ENCODE results near the gene ADK.
A peak's percentile ranks its signal among the peaks of the same experiment; 100 is the strongest.
"Not testable (repeated sequence)": the region's sequence is repeated elsewhere in the genome, so short reads cannot be mapped to it uniquely, and the experiment has no call there.

Gene ADK

GRCh38 chr10:74118804-74119203 is 32.2 kb upstream of the ADK start:
- Histone ChIP-seq H3K36me3 (ENCODE audit: control insufficient read depth, insufficient read depth, low read length) (peaks cover 97% of the 10 kb centered on the region), H3K4me1 (ENCODE audit: control insufficient read depth, insufficient read depth, low read length) (no peaks in the 10 kb centered on the region), H3K9me3 (ENCODE audit: control insufficient read depth, insufficient read depth, low read length) (no peaks in the 10 kb centered on the region), H3K27ac (ENCODE audit: low read depth, low read length) (no peak overlapping the region), H3K27me3 (ENCODE audit: control insufficient read depth, insufficient read depth, low read length) (no peaks in the 10 kb centered on the region), H3K4me3 (ENCODE audit: low read depth, low read length) (no peak overlapping the region), H3K9ac (ENCODE audit: low read depth, low read length) (no peak overlapping the region)

- peaks cover 94% of the 10 kb centered on the region for H3K36me3 ChIP-seq (ENCODE audit: control insufficient read depth, insufficient read depth, low read length)
- no peaks in the 10 kb centered on the region for H3K4me1 ChIP-seq (ENCODE audit: control insufficient read depth, insufficient read depth, low read length)
- no peak overlapping the region for H3K4me3 ChIP-seq (ENCODE audit: low read depth, low read length)
- H3K27ac ChIP-seq (ENCODE audit: low read depth, low read length): no peak overlapping the region
- no peaks in the 10 kb centered on the region for H3K9me3 ChIP-seq (ENCODE audit: control insufficient read depth, insufficient read depth, low read length)
- H3K27me3 ChIP-seq (ENCODE audit: control insufficient read depth, insufficient read depth, low read length): no peaks in the 10 kb centered on the region
- no peak overlapping the region for H3K9ac ChIP-seq (ENCODE audit: low read depth, low read length)
Measured at GRCh38 chr10:74120911-74121310, 30.1 kb upstream of the ADK start.

- Histone ChIP-seq H3K27ac (ENCODE audit: low read depth, low read length) (no peak overlapping the region), H3K36me3 (ENCODE audit: control insufficient read depth, insufficient read depth, low read length) (peaks cover 94% of the 10 kb centered on the region), H3K4me1 (ENCODE audit: control insufficient read depth, insufficient read depth, low read length) (no peaks in the 10 kb centered on the region), H3K9me3 (ENCODE audit: control insufficient read depth, insufficient read depth, low read length) (no peaks in the 10 kb centered on the region), H3K27me3 (ENCODE audit: control insufficient read depth, insufficient read depth, low read length) (no peaks in the 10 kb centered on the region), H3K9ac (ENCODE audit: low read depth, low read length) (no peak overlapping the region), H3K4me3 (ENCODE audit: low read depth, low read length) (no peak overlapping the region)
Measured at GRCh38 chr10:74121368-74121767, 29.7 kb upstream of the ADK start.

DNA sequence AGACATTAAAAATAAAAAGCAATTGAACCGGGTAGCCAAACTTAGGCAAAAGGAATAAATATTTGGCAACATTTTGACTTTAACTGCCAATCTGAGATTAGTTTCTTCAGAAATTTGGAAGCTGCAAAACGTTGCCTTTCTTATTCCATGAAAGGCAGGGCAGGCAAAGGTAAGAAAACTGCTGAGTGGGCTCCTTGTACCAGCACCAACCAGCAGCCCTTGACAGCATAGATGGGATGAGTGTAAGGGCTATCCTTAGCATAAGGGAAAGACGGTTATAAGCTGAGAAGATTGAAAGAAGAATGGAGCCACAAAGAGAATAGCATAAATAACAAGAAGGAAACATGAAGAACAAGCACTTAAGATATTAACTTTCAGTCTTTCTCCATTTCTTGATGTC is 29.0 kb upstream of the ADK start:
- Histone ChIP-seq H3K4me3 (ENCODE audit: low read depth, low read length) (no peak overlapping the region), H3K9me3 (ENCODE audit: control insufficient read depth, insufficient read depth, low read length) (no peaks in the 10 kb centered on the region), H3K4me1 (ENCODE audit: control insufficient read depth, insufficient read depth, low read length) (no peaks in the 10 kb centered on the region), H3K27ac (ENCODE audit: low read depth, low read length) (peak overlapping the region; percentile 11), H3K9ac (ENCODE audit: low read depth, low read length) (no peak overlapping the region), H3K36me3 (ENCODE audit: control insufficient read depth, insufficient read depth, low read length) (peaks cover 92% of the 10 kb centered on the region), H3K27me3 (ENCODE audit: control insufficient read depth, insufficient read depth, low read length) (no peaks in the 10 kb centered on the region)

DNA sequence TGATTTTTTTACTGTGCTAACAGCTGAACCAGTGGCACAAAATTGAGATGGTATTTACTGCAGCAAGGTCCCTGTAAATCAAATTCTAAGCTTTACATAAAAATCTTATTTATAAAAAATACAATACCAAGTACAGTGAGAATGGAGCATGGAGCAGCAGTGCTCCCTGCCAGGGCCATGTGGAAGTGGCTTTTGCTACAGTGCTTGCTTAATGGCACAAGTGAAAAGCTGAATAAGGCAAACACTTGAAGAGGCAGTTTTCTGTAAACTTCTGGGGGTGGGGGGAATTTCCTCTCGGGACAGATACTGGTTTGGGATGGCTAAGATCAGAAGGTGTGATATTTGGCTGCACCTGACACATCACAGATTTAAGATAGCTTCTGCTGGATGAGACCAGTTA is 27.9 kb upstream of the ADK start:
- Histone ChIP-seq H3K4me1 (ENCODE audit: control insufficient read depth, insufficient read depth, low read length) (no peaks in the 10 kb centered on the region), H3K4me3 (ENCODE audit: low read depth, low read length) (no peak overlapping the region), H3K27me3 (ENCODE audit: control insufficient read depth, insufficient read depth, low read length) (no peaks in the 10 kb centered on the region), H3K27ac (ENCODE audit: low read depth, low read length) (no peak overlapping the region), H3K9me3 (ENCODE audit: control insufficient read depth, insufficient read depth, low read length) (no peaks in the 10 kb centered on the region), H3K36me3 (ENCODE audit: control insufficient read depth, insufficient read depth, low read length) (peaks cover 86% of the 10 kb centered on the region), H3K9ac (ENCODE audit: low read depth, low read length) (no peak overlapping the region)

DNA sequence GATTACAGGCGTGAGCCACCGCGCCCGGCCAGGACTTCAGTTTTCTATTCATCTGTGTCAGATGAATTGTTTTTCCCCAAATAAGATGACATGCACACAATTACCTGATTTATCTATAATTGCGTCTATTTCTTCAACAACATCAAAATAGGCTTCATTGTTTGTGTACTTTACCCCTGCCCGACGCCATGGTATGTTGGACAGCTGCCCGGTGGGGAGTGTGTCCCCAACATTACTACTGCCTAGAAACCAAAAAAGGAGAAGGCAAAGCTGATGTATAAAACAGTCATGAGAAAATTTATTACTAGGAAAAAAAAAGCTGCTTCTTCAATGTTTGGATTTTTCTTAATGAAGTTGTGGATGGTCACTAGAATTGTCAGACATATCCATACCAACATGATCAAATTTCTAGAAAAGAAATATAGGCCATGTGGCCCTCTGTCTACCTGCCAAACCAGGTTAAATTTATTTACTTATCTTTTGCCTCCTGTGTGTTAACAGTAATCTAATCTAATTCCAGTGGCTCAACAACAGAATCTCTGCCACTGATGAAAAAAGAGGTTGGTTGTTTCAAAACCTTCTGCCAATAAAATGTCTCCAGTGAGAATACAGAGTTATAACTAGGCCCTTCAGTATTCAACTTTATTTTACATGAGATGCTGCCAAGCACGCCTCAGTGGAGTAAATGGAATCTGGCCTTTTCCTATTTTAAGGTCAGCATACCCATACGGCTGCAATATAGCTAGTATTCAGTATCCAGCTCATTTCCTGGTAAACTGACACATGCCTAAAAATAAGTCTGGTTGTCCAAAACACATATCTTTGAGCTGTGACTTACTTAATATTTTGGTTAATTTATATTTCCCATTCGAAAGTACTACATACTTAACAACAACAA is 16.8 kb upstream of the ADK start:
- H3K36me3 ChIP-seq (ENCODE audit: control insufficient read depth, insufficient read depth, low read length): peaks cover 85% of the 10 kb centered on the region
- no peaks in the 10 kb centered on the region for H3K4me1 ChIP-seq (ENCODE audit: control insufficient read depth, insufficient read depth, low read length)
- H3K9me3 ChIP-seq (ENCODE audit: control insufficient read depth, insufficient read depth, low read length): no peaks in the 10 kb centered on the region
- no peak overlapping the region for H3K9ac ChIP-seq (ENCODE audit: low read depth, low read length)
- H3K27me3 ChIP-seq (ENCODE audit: control insufficient read depth, insufficient read depth, low read length): no peaks in the 10 kb centered on the region
- no peak overlapping the region for H3K27ac ChIP-seq (ENCODE audit: low read depth, low read length)
- H3K4me3 ChIP-seq (ENCODE audit: low read depth, low read length): no peak overlapping the region

GRCh38 chr10:74135452-74135851 is 15.6 kb upstream of the ADK start:
- H3K9ac ChIP-seq (ENCODE audit: low read depth, low read length): no peak overlapping the region
- H3K4me1 ChIP-seq (ENCODE audit: control insufficient read depth, insufficient read depth, low read length): no peaks in the 10 kb centered on the region
- H3K4me3 ChIP-seq (ENCODE audit: low read depth, low read length): no peak overlapping the region
- no peaks in the 10 kb centered on the region for H3K9me3 ChIP-seq (ENCODE audit: control insufficient read depth, insufficient read depth, low read length)
- H3K36me3 ChIP-seq (ENCODE audit: control insufficient read depth, insufficient read depth, low read length): peaks cover 74% of the 10 kb centered on the region
- H3K27ac ChIP-seq (ENCODE audit: low read depth, low read length): no peak overlapping the region
- H3K27me3 ChIP-seq (ENCODE audit: control insufficient read depth, insufficient read depth, low read length): no peaks in the 10 kb centered on the region

- Histone ChIP-seq H3K36me3 (ENCODE audit: control insufficient read depth, insufficient read depth, low read length) (peaks cover 54% of the 10 kb centered on the region), H3K9ac (ENCODE audit: low read depth, low read length) (no peak overlapping the region), H3K9me3 (ENCODE audit: control insufficient read depth, insufficient read depth, low read length) (no peaks in the 10 kb centered on the region), H3K4me3 (ENCODE audit: low read depth, low read length) (no peak overlapping the region), H3K4me1 (ENCODE audit: control insufficient read depth, insufficient read depth, low read length) (no peaks in the 10 kb centered on the region), H3K27me3 (ENCODE audit: control insufficient read depth, insufficient read depth, low read length) (no peaks in the 10 kb centered on the region), H3K27ac (ENCODE audit: low read depth, low read length) (no peak overlapping the region)
Measured at GRCh38 chr10:74137992-74138391, 13.0 kb upstream of the ADK start.

GRCh38 chr10:74138596-74138995 is 12.4 kb upstream of the ADK start:
- H3K9ac ChIP-seq (ENCODE audit: low read depth, low read length); H3K9me3 ChIP-seq (ENCODE audit: control insufficient read depth, insufficient read depth, low read length); H3K27me3 ChIP-seq (ENCODE audit: control insufficient read depth, insufficient read depth, low read length); H3K4me1 ChIP-seq (ENCODE audit: control insufficient read depth, insufficient read depth, low read length); H3K27ac ChIP-seq (ENCODE audit: low read depth, low read length); H3K4me3 ChIP-seq (ENCODE audit: low read depth, low read length): not testable (repeated sequence)
- H3K36me3 ChIP-seq (ENCODE audit: control insufficient read depth, insufficient read depth, low read length): peaks cover 49% of the 10 kb centered on the region

- Histone ChIP-seq H3K36me3 (ENCODE audit: control insufficient read depth, insufficient read depth, low read length) (peaks cover 36% of the 10 kb centered on the region), H3K9ac (ENCODE audit: low read depth, low read length) (no peak overlapping the region), H3K4me3 (ENCODE audit: low read depth, low read length) (no peak overlapping the region), H3K27ac (ENCODE audit: low read depth, low read length) (no peak overlapping the region), H3K27me3 (ENCODE audit: control insufficient read depth, insufficient read depth, low read length) (no peaks in the 10 kb centered on the region), H3K4me1 (ENCODE audit: control insufficient read depth, insufficient read depth, low read length) (no peaks in the 10 kb centered on the region), H3K9me3 (ENCODE audit: control insufficient read depth, insufficient read depth, low read length) (no peaks in the 10 kb centered on the region)
Measured at GRCh38 chr10:74139981-74140380, 11.0 kb upstream of the ADK start.

GRCh38 chr10:74140553-74140952 is 10.5 kb upstream of the ADK start:
- no peak overlapping the region for H3K9ac ChIP-seq (ENCODE audit: low read depth, low read length)
- H3K4me1 ChIP-seq (ENCODE audit: control insufficient read depth, insufficient read depth, low read length): no peaks in the 10 kb centered on the region
- no peaks in the 10 kb centered on the region for H3K27me3 ChIP-seq (ENCODE audit: control insufficient read depth, insufficient read depth, low read length)
- H3K36me3 ChIP-seq (ENCODE audit: control insufficient read depth, insufficient read depth, low read length): peaks cover 30% of the 10 kb centered on the region
- no peak overlapping the region for H3K4me3 ChIP-seq (ENCODE audit: low read depth, low read length)
- H3K9me3 ChIP-seq (ENCODE audit: control insufficient read depth, insufficient read depth, low read length): no peaks in the 10 kb centered on the region
- H3K27ac ChIP-seq (ENCODE audit: low read depth, low read length): no peak overlapping the region
